Stimulated activated CD8-positive, alpha-beta memory T cell treated with anti-CD3 and anti-CD28 coated beads, Interleukin-7, amount 100 ng/mL, for 1 hour (primary cell): Measurements from ENCODE around the gene RXRA.

Experiments
- DNase-seq, 2 donors: peaks; one replicate each; pipeline ENCODE4 v3.0.0-alpha.2; 2020; ENCODE audit warnings: low read depth in 2 of 2

Gene RXRA

GRCh38 chr9:134323741-134324358 lies 2.4 kb upstream of the RXRA start:
- no peak for DNase-seq

DNA sequence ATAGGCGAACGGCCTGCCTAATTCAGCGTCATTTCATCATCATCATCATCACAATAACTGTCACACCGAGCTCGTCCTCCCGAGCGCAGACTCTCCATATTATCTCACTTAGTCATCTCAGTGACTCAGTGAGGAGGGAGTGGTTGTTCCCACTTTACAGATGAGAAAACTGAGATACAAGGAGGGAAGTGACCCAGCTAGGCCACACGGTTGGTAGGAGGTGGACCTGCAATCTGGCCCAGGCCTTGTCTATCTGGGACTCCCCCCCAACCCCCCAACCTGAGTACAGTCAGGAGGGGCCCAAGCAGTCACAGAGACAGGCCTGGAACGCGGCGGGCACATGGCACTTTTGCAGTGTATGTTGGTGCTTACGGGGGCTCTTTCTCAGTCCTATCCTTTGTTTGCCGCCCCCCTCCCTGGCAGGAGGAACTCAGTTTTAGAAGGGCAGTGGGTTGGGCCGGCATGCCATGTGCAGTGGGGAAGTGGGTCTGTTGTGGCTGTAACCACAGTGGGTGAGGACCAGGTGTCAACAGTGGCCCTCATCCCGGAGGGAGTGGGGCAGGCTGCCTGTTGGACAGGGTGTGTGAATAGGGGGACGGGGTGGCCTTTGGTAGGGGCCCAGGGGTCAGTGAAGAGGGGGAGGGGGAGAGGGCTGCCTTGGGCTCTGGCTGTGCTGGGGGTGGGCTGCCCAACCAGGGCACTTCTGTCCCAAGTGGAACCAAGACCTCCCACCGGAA lies 1.7 kb upstream of the RXRA start:
- DNase-seq = no peak

DNA sequence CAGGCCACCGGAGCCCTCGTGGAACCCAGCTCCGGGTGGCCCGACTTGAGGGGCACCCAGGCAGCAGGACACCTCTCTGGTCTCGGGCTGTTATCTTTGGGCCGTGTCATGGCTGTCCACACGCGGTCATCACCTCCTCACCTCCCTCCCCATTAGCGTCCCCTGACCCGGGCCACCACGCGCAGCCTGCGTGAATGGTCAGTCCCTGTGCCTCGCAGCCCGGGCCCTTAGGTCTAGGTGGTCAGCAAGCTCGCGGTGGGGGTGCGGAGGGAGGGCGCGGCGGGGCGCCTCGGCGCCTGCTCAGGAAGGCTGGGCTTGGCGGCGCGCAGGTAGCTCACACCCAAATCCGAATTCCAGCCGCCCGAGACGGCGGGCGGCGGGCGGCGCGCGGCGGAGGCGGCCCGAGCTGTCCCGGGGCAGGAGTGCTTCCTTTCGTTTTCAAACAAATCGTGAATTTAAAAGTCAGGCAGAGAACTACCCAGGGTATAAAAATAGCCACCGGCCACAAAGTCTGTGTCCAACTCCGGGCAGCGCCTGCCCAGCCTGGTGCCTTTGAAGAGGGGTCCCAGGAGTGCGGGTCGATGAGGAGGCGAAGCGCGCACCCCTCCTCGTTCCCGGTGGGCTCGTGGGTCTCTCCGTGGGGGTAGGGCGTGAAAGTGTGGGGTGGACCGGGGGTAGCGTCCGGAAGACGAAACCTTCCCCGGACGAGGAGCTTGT lies 1.0 kb upstream of the RXRA start:
- no peak for DNase-seq

GRCh38 chr9:134326724-134327601 lies 708 bp downstream of the RXRA start:
- no peak for DNase-seq

GRCh38 chr9:134327671-134328231 lies 1.5 kb downstream of the RXRA start:
- DNase-seq = no peak

GRCh38 chr9:134328341-134328840 lies 2.1 kb downstream of the RXRA start:
- DNase-seq = no peak

DNA sequence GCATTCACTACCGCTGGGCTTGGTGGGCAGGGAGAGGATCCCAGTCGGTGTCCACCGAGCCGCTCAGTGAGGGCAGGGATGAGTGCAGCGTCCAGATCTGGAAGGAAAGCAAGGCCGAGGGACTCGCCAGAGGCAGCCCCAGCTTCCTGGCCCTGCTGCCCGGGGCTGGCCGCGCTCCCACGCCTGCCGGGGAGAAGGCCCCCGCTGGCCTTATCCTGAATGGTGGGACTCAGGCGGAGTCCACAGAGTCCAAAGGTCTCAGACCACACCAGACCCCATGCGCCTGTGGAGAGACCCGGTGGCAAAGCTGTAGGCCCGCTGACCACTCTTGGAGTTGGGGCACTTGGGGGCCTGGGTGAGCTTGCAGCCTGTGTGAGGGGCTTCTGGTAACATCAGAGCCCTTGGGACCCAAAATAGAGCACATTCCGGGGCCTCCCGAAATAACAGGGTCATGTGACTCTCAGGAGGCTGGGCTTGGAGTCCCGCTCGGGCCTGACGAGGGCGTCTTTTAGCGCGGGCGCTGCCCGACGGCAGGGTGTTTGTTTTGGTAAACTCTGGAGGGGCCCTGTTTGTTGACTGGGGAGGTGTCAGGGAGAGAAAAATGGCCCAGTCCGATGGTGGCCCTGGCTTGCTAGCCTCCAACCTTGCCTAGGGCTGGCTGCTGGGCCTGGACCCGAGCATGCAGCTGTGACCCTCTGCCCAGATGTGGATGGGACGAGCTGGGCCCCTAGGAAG lies 2.8 kb downstream of the RXRA start:
- no peak for DNase-seq

GRCh38 chr9:134329576-134329855 lies 3.3 kb downstream of the RXRA start:
- no peak for DNase-seq

DNA sequence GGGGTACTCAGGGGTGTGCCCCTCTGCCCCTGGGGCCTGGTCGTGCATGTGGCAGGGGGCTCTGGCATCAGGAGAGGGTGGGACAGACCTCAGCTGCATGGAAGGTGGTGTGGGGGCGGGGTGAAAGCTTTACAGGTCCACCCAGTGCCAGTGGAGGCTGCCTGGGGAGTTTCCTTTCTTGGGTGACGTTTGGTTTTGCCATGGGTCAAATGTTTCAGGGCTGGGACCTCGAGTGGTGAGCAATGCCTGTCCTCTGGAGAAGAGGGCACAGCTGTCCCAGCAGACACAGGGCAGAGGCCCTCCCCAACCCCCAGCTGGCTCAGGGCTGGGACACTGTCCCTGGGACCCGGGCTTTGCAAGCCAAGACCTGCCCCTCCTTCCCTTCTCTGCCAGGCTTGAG lies 3.6 kb downstream of the RXRA start:
- DNase-seq = no peak

- DNase-seq = no peak
Observed at GRCh38 chr9:134330590-134330989, 4.3 kb downstream of the RXRA start.

DNA sequence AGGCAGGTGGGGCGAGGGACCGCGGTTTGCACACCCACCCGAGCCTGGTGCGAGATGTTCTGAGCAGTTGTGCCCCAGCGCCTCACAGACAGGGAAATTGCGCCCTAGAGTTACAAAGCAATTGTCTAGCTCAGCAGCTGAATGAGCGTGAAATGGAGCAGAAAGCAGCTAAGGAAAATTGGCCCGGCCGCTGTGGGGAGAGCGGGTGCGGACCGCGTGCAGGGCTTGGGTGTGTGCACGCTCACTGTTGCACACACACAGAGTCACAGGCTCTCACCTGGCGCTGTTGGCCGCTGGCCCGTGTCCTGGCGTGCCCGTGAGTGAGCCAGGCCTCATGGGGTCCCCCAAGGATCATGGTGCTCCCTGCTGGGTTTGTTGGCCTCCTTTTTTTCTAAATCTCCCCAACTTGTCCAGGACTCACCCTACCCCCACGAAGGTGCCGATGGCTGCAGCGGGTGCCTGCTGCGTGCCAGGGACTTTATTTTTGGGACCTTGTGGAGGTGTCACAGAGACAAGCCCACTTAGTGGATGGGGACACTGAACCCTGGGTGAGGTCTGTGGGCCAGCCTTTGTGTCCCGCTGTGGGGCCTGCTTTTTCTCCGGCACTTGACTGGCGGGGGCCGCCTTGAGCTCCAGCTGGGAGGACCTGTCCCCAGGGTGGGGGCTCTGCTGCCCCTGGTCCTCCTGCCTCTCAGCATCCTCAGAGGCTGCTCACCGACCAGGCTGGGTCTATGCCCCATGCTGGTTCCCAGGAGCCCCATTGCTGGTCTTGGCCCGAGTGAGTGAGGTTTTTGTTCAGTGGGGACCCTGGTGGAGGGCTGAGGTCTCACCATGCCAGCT lies 5.2 kb downstream of the RXRA start:
- DNase-seq = no peak

DNA sequence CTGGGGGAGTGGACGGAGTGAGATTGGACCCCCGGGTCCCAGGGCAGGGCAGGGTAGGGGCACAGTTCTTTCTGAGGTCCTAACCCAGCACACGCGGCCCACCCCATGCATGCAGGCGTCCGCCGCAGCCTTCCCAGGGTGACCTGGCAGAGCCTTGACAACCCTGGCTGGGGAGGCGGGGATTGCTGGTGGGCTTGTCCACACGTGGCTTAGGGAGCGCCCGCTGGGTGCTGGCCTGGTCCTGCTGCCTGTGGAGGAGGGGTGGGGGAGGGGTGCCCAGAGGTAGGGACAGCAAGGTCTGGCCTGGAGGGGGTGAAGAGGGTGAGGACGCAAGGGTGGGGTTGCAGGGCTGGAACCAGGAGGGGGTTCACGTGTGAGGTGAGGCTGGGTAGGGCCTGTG lies 6.0 kb downstream of the RXRA start:
- no peak for DNase-seq

DNA sequence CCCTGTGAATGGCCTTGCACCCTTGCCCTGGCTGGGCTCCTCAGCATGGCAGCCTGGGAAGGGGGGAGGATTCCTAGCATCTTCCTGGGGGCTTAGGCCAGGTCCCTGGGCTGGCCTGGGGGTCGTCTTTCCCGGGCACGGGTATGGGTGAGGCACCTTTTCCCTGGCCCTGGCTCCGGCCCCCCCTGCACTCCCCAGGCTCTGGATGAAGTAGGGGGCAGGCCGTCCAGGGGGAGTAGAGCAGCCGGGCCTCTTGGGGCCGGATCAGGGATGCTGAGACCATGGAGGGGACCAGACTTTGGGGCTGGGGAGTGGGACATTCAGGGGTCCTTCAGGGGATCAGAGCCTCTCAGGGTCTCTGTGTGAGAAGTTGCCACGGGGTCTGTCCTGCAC lies 6.6 kb downstream of the RXRA start:
- DNase-seq = no peak

GRCh38 chr9:134333234-134333873 lies 7.1 kb downstream of the RXRA start:
- DNase-seq = no peak

DNA sequence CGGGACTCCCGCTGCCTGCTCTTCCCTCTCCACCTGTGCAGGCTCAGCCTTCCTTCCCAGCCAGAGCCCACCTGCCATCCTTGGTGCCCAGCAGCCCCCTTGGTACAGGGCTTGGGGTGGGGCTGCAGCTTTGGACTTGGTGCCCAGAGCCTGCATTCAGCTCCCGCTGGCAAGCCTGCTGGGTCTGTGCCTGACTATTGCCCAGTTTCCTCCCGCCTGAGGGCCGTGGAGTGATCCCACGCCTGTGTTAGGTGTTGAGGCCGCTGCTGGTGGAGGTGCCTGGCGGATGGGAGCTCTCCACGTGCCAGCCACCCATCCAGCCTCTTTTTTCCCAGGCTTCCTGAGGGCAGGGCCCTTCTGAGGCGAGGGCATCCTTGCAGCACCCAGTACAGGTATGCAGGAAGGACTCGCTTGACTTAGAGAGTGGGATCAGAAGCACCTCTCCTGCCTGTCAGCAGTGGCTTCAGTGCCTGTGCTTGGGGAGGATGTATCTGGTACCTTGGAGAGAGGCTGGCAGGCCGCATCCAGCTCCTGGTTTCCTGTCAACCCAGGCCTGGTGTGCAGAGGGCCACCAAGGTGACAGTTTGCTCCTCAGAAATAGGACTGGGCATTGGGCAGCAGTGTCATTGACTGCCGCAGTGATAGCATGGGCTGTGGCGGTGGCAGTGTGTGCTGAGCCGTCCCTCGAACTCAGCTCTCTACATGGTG lies 7.8 kb downstream of the RXRA start:
- no peak for DNase-seq

DNA sequence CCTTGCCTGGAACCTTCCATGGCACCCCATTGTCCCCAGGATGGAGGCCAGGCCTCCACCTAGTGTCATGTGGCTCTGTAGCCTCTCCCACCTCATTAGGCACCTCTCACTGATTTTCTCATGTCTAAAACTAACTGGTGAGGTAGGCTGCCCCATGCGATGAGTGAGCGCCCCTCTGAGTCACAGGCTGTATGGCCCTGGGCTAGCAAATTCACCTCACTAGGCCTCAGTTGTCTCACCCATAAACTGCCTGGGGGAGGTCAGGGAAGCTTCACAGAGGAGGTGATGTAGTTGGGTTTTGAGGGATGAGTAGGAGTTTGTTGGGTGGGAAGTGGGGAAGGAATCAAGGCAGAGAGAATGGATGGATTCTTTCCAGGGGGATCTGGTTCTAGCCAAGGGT lies 8.8 kb downstream of the RXRA start:
- no peak for DNase-seq

GRCh38 chr9:134335486-134336220 lies 9.4 kb downstream of the RXRA start:
- no peak for DNase-seq

DNA sequence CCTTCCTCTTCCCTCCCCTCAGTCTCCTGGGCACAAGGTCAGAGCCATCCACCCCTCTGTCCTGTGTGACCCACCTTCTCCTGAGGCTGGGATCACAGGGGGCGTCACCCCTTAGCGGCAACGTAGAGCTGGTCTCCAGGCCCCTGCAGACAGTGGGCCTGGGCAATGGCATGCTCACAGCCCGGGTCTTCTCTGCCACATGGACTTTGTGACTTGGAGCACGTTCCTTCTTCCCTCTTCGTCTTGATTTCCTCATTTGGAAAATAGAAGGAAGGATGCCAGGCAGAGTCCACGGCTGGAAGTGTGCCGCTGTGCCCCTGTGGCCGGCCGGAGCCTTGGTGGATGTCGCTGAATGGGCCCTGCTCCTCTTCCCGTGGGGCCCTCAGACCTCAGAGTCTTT lies 10.0 kb downstream of the RXRA start:
- no peak for DNase-seq
